OCI-LY1 (cell line): ENCODE data around the gene OLIG1.

Source experiments
- H2AFZ ChIP-seq: fragments of 200-600 bp; sonication (generic), shearing (Covaris generic); 2 replicates; pipeline ENCODE4 v1.6.0; 2014; ENCODE audit warnings: antibody characterized with exemption, mild to moderate bottlenecking, low read length
- H3F3A ChIP-seq: fragments of 200-600 bp; sonication (generic), shearing (Covaris generic); 2 replicates; pipeline ENCODE4 v1.6.0; 2014; ENCODE audit warnings: mild to moderate bottlenecking, antibody characterized with exemption, low read length, moderate library complexity; ENCODE audit not compliant: insufficient read depth
- H3K27ac ChIP-seq: fragments of 200-600 bp; sonication (generic); 2 replicates; pipeline ENCODE4 v1.5.1; 2014; ENCODE audit warnings: low read length, mixed run types, mild to moderate bottlenecking, low read depth; ENCODE audit not compliant: poor library complexity, severe bottlenecking
- H3K27me3 ChIP-seq: fragments of 200-600 bp; sonication (generic); 2 replicates; pipeline ENCODE4 v1.6.0; 2014; ENCODE audit warnings: antibody characterized with exemption, mild to moderate bottlenecking, low read length, moderate library complexity; ENCODE audit not compliant: insufficient read depth
- H3K36me3 ChIP-seq: fragments of 200-600 bp; sonication (generic); 2 replicates; pipeline ENCODE4 v1.6.1; 2014; ENCODE audit warnings: mild to moderate bottlenecking, antibody characterized with exemption, low read length, moderate library complexity, mixed read lengths; ENCODE audit not compliant: insufficient read depth
- H3K4me1 ChIP-seq: fragments of 200-600 bp; sonication (generic); 2 replicates; pipeline ENCODE4 v1.5.1; 2014; ENCODE audit warnings: mild to moderate bottlenecking, low read length, moderate library complexity; ENCODE audit not compliant: insufficient read depth, severe bottlenecking
- H3K4me2 ChIP-seq: fragments of 200-600 bp; sonication (generic), shearing (Covaris generic); 2 replicates; pipeline ENCODE4 v1.6.1; 2014; ENCODE audit warnings: low read length
- H3K4me3 ChIP-seq: fragments of 200-600 bp; sonication (generic); 2 replicates; pipeline ENCODE4 v1.5.1; 2014; ENCODE audit warnings: low read length, low read depth, mild to moderate bottlenecking, mixed read lengths; ENCODE audit not compliant: poor library complexity, severe bottlenecking
- H3K79me2 ChIP-seq: fragments of 200-600 bp; shearing (Covaris generic); 2 replicates; pipeline ENCODE4 v1.6.1; 2016; ENCODE audit warnings: mixed run types, low read length, mixed read lengths; ENCODE audit not compliant: insufficient read depth
- H3K9ac ChIP-seq: fragments of 200-600 bp; sonication (generic), shearing (Covaris generic); 2 replicates; pipeline ENCODE4 v1.6.1; 2014; ENCODE audit warnings: mild to moderate bottlenecking, low read length, mixed read lengths
- H3K9me2 ChIP-seq: fragments of 200-600 bp; sonication (generic), shearing (Covaris generic); 2 replicates; pipeline ENCODE4 v1.6.1; 2014; ENCODE audit warnings: low read depth, mild to moderate bottlenecking, low read length, mixed read lengths
- H3K9me3 ChIP-seq: fragments of 200-600 bp; shearing (Covaris generic); 2 replicates; pipeline ENCODE4 v1.6.1; 2014; ENCODE audit warnings: low read length, mixed read lengths
- H4K20me1 ChIP-seq: fragments of 200-600 bp; sonication (generic), shearing (Covaris generic); 2 replicates; pipeline ENCODE4 v1.6.0; 2016; ENCODE audit warnings: mild to moderate bottlenecking, low read length; ENCODE audit not compliant: insufficient read depth
- CTCF ChIP-seq: fragments of 200-600 bp; sonication (generic), shearing (Covaris generic); IDR thresholded peaks from 2 replicates; pipeline ENCODE4 v1.5.1; 2017; ENCODE audit warnings: mild to moderate bottlenecking, antibody characterized with exemption, low read length, moderate library complexity, mixed read lengths
- EZH2 ChIP-seq: fragments of 200-600 bp; sonication (generic), shearing (Covaris generic); IDR thresholded peaks from 2 replicates; pipeline ENCODE4 v1.8.0; 2017; ENCODE audit warnings: borderline replicate concordance, mixed run types, mild to moderate bottlenecking, antibody characterized with exemption, low read length, moderate library complexity, mixed read lengths

OLIG1 gene

GRCh38 chr21:33069645-33069993 is 322 bp upstream of the OLIG1 start:
- Histone ChIP-seq H3K9ac (no peak overlapping the region), H3F3A (no peaks in the 10 kb centered on the region), H3K27ac (no peak overlapping the region), H4K20me1 (no peaks in the 10 kb centered on the region), H3K36me3 (no peaks in the 10 kb centered on the region), H3K4me3 (no peak overlapping the region), H3K9me2 (no peaks in the 10 kb centered on the region), H3K27me3 (no peaks in the 10 kb centered on the region), H2AFZ (no peak overlapping the region), H3K79me2 (no peaks in the 10 kb centered on the region), H3K4me1 (no peaks in the 10 kb centered on the region), H3K9me3 (peaks cover 6% of the 10 kb centered on the region; the same call in 1 of the 2 replicates), H3K4me2 (no peak overlapping the region)
- TF ChIP-seq EZH2 (no peak), CTCF (no peak)

- no peaks in the 10 kb centered on the region for H3K27me3 ChIP-seq
- no peaks in the 10 kb centered on the region for H3K36me3 ChIP-seq
- H2AFZ ChIP-seq = no peak overlapping the region
- no peak for TF ChIP-seq CTCF
- TF ChIP-seq EZH2 = no peak
- H3K9me2 ChIP-seq = no peaks in the 10 kb centered on the region
- peaks cover 6% of the 10 kb centered on the region; the same call in 1 of the 2 replicates for H3K9me3 ChIP-seq
- H3K79me2 ChIP-seq = no peaks in the 10 kb centered on the region
- no peaks in the 10 kb centered on the region for H3F3A ChIP-seq
- no peaks in the 10 kb centered on the region for H3K4me1 ChIP-seq
- H3K27ac ChIP-seq = no peak overlapping the region
- H3K4me3 ChIP-seq = no peak overlapping the region
- H4K20me1 ChIP-seq = no peaks in the 10 kb centered on the region
- no peak overlapping the region for H3K9ac ChIP-seq
- H3K4me2 ChIP-seq = no peak overlapping the region
Measured at GRCh38 chr21:33070744-33070997, 730 bp downstream of the OLIG1 start.

- no peaks in the 10 kb centered on the region for H3K27me3 ChIP-seq
- no peaks in the 10 kb centered on the region for H3K9me2 ChIP-seq
- no peaks in the 10 kb centered on the region for H3K79me2 ChIP-seq
- H3K4me2 ChIP-seq = no peak overlapping the region
- no peaks in the 10 kb centered on the region for H4K20me1 ChIP-seq
- H3K36me3 ChIP-seq = no peaks in the 10 kb centered on the region
- H3K4me3 ChIP-seq = no peak overlapping the region
- H3F3A ChIP-seq = no peaks in the 10 kb centered on the region
- H3K9ac ChIP-seq = no peak overlapping the region
- H3K27ac ChIP-seq = no peak overlapping the region
- no peak for TF ChIP-seq CTCF
- TF ChIP-seq EZH2 = no peak
- peaks cover 6% of the 10 kb centered on the region; the same call in 1 of the 2 replicates for H3K9me3 ChIP-seq
- no peaks in the 10 kb centered on the region for H3K4me1 ChIP-seq
- H2AFZ ChIP-seq = no peak overlapping the region
Measured at GRCh38 chr21:33070998-33071769, 1.2 kb downstream of the OLIG1 start.
